ENCODE results near the gene SRRT.
"Not testable (repeated sequence)": the region's sequence is repeated elsewhere in the genome, so short reads cannot be mapped to it uniquely, and the experiment has no call there.

Gene SRRT

DNA sequence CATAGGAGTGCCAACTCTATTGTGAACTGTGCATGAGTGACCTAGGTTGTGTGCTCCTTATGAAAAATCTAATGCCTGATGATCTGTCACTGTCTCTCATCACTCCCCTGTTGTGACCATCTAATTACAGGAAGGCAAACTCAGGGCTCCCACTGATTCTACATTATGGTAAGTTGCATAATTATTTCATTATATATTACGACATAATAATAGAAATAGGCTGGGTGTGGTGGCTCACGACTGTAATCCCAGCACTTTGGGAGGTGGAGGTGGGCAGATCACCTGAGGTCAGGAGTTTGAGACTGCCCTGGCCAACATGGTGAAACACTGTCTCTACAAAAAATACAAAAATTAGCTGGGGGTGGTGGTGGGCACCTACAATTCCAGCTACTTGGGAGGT lies 60.5 kb downstream of the SRRT start:
- not testable (repeated sequence) for DNase-seq (ENCODE audit: low read depth in 2 of 2)

GRCh38 chr7:100936167-100936566 lies 61.3 kb downstream of the SRRT start:
- not testable (repeated sequence) for DNase-seq (ENCODE audit: low read depth in 2 of 2)
